Fibroblast of lung (primary cell): Measurements from ENCODE around the gene IFI44L.

Source experiments
- CTCF ChIP-seq, 2 donors: IDR thresholded peaks in 1 of 2; conservative IDR thresholded peaks in 1 of 2; 1 replicate in 1 of 2; 2 replicates in 1 of 2; pipeline ENCODE4 v1.5.1; 2011 to 2012; ENCODE audit warnings: low read length in 2 of 2, control low read depth in 1 of 2, inconsistent platforms in 1 of 2, low read depth in 1 of 2, mild to moderate bottlenecking in 1 of 2
- EZH2 ChIP-seq: IDR thresholded peaks from 2 replicates; pipeline ENCODE4 v1.5.1; 2012; ENCODE audit warnings: low read length, control low read depth, mild to moderate bottlenecking; ENCODE audit errors: missing control alignments

GRCh38 chr1:78570539-78570938 is 49.7 kb upstream of the IFI44L start:
- TF ChIP-seq CTCF (conservative IDR thresholded peaks at IDR 0.05 in 1 of 2, IDR thresholded peaks at IDR 0.05 in 1 of 2; ENCODE audit: low read depth in 1 of 2, low read length in 2 of 2) (no peak), EZH2 (no peak)
